GM18868 (cell line): ENCODE data around the gene PIANP.

Experiments used
- ATAC-seq: cut with Tn5 transposase; IDR thresholded peaks from one replicate; pipeline ENCODE4 v1.9.1; 2021; ENCODE audit warnings: mild to moderate bottlenecking, moderate library complexity; ENCODE audit not compliant: unreplicated experiment

PIANP gene

GRCh38 chr12:6684609-6685008 lies 16.0 kb downstream of the PIANP start:
- no peak for ATAC-seq

GRCh38 chr12:6676962-6677361 lies 23.7 kb downstream of the PIANP start:
- no peak for ATAC-seq

GRCh38 chr12:6672143-6672542 lies 28.5 kb downstream of the PIANP start:
- ATAC-seq = no peak

- no peak for ATAC-seq
Measured at GRCh38 chr12:6667559-6668210, 32.9 kb downstream of the PIANP start.

- no peak for ATAC-seq
Measured at GRCh38 chr12:6666211-6666610, 34.4 kb downstream of the PIANP start.

- ATAC-seq = no peak
Measured at GRCh38 chr12:6664902-6665301, 35.7 kb downstream of the PIANP start.

- ATAC-seq = peak; percentile 98
Measured at GRCh38 chr12:6662906-6663742, 37.5 kb downstream of the PIANP start, which contains the start of gene ING4. TSS of gene ING4 (minus strand) at chr12:6663119. CDS start at chr12:6663101, 18 bp downstream.

- no peak for ATAC-seq
Measured at GRCh38 chr12:6662602-6662905, 38.1 kb downstream of the PIANP start.

GRCh38 chr12:6653987-6654386 lies 46.6 kb downstream of the PIANP start:
- ATAC-seq = no peak

GRCh38 chr12:6653342-6653741 lies 47.3 kb downstream of the PIANP start:
- no peak for ATAC-seq

GRCh38 chr12:6652391-6652790 lies 48.2 kb downstream of the PIANP start:
- no peak for ATAC-seq

- ATAC-seq = no peak
Measured at GRCh38 chr12:6650832-6651231, 49.8 kb downstream of the PIANP start.

GRCh38 chr12:6647083-6647604 lies 53.5 kb downstream of the PIANP start, which contains the start of gene ACRBP:
TSS of gene ACRBP (minus strand) at chr12:6647432. CDS start at chr12:6647366, 66 bp downstream.
- peak; percentile 55 for ATAC-seq

GRCh38 chr12:6646276-6647082 lies 54.1 kb downstream of the PIANP start:
- no peak for ATAC-seq

- ATAC-seq = no peak
Measured at GRCh38 chr12:6644903-6645302, 55.7 kb downstream of the PIANP start.

- no peak for ATAC-seq
Measured at GRCh38 chr12:6644257-6644596, 56.4 kb downstream of the PIANP start.
